Choroid plexus epithelial cell (primary cell): ENCODE data around the gene MTF2.
"Not testable (repeated sequence)": the region's sequence is repeated elsewhere in the genome, so short reads cannot be mapped to it uniquely, and the experiment has no call there.

ENCODE experiments used
- DNase-seq: peaks from one replicate; pipeline ENCODE4 v3.0.0-alpha.2; 2010; ENCODE audit warnings: low read depth
- H3K4me3 ChIP-seq: 2 replicates; pipeline ENCODE4 v1.5.1; 2011; ENCODE audit warnings: low read depth, mild to moderate bottlenecking, control low read depth, low read length, moderate library complexity
- TF ChIP-seq, protein P1 (sequence below): conservative IDR thresholded peaks from 2 replicates; pipeline ENCODE4 v1.5.1; 2011; ENCODE audit warnings: low read depth, mild to moderate bottlenecking, control low read depth, inconsistent platforms, low read length, moderate library complexity

MTF2 gene

DNA sequence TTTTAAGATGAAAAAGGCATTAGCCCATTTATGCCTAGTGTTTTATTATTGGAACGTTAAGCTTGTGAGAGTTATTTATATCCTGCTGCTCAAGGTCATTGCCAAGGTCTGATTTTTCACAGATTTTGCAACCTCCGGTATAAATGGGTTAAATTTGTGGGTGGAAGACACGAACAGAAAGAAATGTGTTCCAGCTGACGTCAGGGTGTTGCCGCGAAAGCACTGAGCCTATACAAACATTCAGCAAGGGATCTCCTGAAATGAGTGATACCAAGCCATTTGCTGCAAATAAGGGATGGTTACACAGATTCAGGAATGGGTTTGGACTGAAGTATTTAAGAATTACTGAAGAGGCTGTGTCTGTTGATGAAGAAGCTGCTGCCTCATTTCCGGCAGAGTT lies 68.9 kb downstream of the MTF2 start:
- TF ChIP-seq, protein P1, sequence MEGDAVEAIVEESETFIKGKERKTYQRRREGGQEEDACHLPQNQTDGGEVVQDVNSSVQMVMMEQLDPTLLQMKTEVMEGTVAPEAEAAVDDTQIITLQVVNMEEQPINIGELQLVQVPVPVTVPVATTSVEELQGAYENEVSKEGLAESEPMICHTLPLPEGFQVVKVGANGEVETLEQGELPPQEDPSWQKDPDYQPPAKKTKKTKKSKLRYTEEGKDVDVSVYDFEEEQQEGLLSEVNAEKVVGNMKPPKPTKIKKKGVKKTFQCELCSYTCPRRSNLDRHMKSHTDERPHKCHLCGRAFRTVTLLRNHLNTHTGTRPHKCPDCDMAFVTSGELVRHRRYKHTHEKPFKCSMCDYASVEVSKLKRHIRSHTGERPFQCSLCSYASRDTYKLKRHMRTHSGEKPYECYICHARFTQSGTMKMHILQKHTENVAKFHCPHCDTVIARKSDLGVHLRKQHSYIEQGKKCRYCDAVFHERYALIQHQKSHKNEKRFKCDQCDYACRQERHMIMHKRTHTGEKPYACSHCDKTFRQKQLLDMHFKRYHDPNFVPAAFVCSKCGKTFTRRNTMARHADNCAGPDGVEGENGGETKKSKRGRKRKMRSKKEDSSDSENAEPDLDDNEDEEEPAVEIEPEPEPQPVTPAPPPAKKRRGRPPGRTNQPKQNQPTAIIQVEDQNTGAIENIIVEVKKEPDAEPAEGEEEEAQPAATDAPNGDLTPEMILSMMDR, result no peak
- H3K4me3 ChIP-seq, result no peak overlapping the region
- peak; percentile 84 for DNase-seq

GRCh38 chr1:93150729-93151128 lies 71.6 kb downstream of the MTF2 start:
- DNase-seq, result no peak
- no peak overlapping the region for H3K4me3 ChIP-seq
- TF ChIP-seq, protein P1, result no peak

DNA sequence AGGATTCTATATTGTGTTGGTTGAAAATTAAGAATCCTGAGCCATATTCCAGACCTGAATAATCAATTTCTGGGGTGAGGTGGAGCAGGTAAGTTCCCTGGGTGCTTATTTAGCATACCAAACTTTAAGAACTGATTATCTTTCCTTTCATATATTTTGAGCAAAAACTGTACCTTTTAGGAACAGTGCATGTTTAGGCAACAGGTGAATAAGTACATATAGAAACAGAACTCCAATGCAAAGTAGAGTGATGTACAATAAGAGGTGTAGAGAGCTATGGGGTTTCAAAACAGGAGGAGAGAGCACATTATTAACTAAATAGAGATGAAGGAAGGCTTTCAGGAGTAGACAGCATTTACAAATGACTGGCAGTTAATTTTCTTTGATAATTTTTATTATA lies 72.4 kb downstream of the MTF2 start:
- no peak overlapping the region for H3K4me3 ChIP-seq
- DNase-seq, result no peak
- TF ChIP-seq, protein P1, result no peak

DNA sequence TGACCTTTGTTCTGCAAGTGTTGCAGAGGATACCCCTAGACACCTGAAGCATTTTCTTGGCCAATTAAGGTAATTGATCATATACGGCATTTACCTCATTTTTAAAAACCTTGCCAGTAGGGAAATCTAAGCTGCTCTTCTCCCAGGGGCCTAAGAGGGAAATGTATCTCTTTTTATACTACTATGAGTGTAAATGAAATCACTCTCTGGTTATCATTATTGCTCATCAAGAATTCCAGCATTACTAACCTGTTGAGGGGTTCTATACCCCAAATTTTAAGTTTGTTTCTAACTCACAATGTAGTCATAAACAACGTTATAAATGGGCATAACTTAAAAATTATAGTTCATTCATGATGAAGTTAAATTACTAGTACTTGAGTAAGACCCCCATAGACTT lies 73.8 kb downstream of the MTF2 start:
- no peak overlapping the region for H3K4me3 ChIP-seq
- TF ChIP-seq, protein P1, result no peak
- DNase-seq, result no peak

- no peak overlapping the region for H3K4me3 ChIP-seq
- TF ChIP-seq, protein P1, result no peak
- no peak for DNase-seq
These were observed 75.8 kb downstream of the MTF2 start for GRCh38 chr1:93154898-93155297.

DNA sequence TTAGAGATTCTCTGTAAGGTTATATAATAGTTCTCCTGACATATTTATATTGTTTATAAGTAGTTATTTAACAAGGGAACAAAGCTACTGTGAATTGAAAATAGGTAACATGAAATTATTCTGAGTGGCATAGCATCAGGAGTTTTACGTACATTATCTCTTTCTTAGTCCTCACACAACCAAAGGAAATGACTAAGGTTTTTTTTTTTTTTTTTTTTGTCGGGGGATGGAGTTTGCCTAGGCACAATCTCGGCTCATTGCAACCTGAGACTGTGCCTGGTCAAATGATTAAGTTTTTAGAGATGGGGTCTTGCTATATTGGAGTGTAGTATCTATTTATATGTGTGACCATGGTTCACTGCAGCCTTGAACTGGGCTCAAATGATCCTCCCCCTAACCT lies 76.3 kb downstream of the MTF2 start:
- TF ChIP-seq, protein P1, result no peak
- H3K4me3 ChIP-seq, result no peak overlapping the region
- DNase-seq, result no peak

- TF ChIP-seq, protein P1, result no peak
- no peak overlapping the region for H3K4me3 ChIP-seq
- DNase-seq, result no peak
These were observed 80.3 kb downstream of the MTF2 start for GRCh38 chr1:93159337-93159736.

- not testable (repeated sequence) for H3K4me3 ChIP-seq, DNase-seq
These were observed 84.2 kb downstream of the MTF2 start for GRCh38 chr1:93163314-93163713.
